ENCODE results near the gene KRTAP5-8.

DNA sequence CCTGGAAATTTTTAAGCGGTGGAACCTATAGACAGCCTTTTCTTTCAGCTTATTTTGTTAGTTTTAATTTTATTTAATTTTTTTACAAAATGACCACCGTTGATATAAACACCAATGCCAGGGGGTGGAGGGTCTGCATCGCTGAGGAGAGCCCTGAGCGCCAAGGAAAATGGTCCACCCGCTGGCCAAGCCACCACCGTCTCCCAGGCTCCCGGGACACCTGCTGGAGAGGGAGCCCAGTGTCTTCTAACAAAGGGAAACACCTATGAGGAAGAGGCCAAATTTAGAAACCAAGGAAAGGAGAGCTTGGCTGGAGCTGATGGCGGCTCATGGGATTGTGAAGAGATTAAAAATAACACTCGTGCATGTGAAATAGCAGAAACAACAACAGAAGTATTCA lies 288 bp upstream of the KRTAP5-8 start:
- TF ChIP-seq CTCF (IDR thresholded peaks at IDR 0.05) = no peak
- TF ChIP-seq POLR2AphosphoS5 (IDR thresholded peaks at IDR 0.05) = no peak
